A673 (cell line): ENCODE results near the gene SAMD4B. TPM values are rescaled to one million over a fixed set of nuclear protein-coding genes. Genes with fewer than 3 reads are reported as not detected.
"Not testable (repeated sequence)": the region's sequence is repeated elsewhere in the genome, so short reads cannot be mapped to it uniquely, and the experiment has no call there.

Source experiments
- BruUV-seq: library from RNA; stranded (reverse); fragments of 400-500 nt; replicated peaks from 2 replicates; lab custom pipeline; 2021; lab: Mats Ljungman, UMichigan
- CTCF ChIA-PET: fragments of 300-600 bp; sonication (Branson Sonifier 250); formaldehyde crosslinking; loops from one replicate; lab custom pipeline; 2022; ENCODE audit warnings: antibody characterized with exemption; lab: Charles Lee
- POLR2A ChIA-PET: fragments of 300-600 bp; sonication (Branson Sonifier 250); formaldehyde crosslinking; loops from one replicate; lab custom pipeline; 2022; ENCODE audit warnings: antibody characterized with exemption; ENCODE audit not compliant: low non-redundant PET; lab: Charles Lee
- DNase-seq: peaks from one replicate; pipeline ENCODE4 v3.0.0-alpha.2; 2015; ENCODE audit warnings: low spot score
- H3K27ac ChIP-seq: fragments of 200-600 bp; sonication (generic); 2 replicates; pipeline ENCODE4 v1.5.1; 2016; ENCODE audit warnings: mixed run types, low read depth, mild to moderate bottlenecking, mixed read lengths, antibody characterized with exemption, low read length; ENCODE audit not compliant: poor library complexity, severe bottlenecking
- H3K27me3 ChIP-seq: fragments of 200-600 bp; sonication (generic); replicated peaks from 2 replicates; pipeline ENCODE4 v1.6.1; 2017; ENCODE audit warnings: mixed run types, low read depth, mild to moderate bottlenecking, mixed read lengths, antibody characterized with exemption, low read length; ENCODE audit not compliant: insufficient read depth, poor library complexity
- H3K36me3 ChIP-seq: fragments of 200-600 bp; sonication (generic); 2 replicates; pipeline ENCODE4 v1.6.1; 2016; ENCODE audit warnings: mixed run types, mild to moderate bottlenecking, mixed read lengths, antibody characterized with exemption, low read length; ENCODE audit not compliant: insufficient read depth, poor library complexity, severe bottlenecking
- H3K4me1 ChIP-seq: fragments of 200-600 bp; sonication (generic); 2 replicates; pipeline ENCODE4 v1.6.1; 2017; ENCODE audit warnings: mixed run types, mild to moderate bottlenecking, mixed read lengths, antibody characterized with exemption, low read length; ENCODE audit not compliant: insufficient read depth, poor library complexity, severe bottlenecking
- H3K4me3 ChIP-seq: fragments of 200-600 bp; sonication (generic); 2 replicates; pipeline ENCODE4 v1.5.1; 2016; ENCODE audit warnings: low read depth, mixed run types, mild to moderate bottlenecking, mixed read lengths, low read length; ENCODE audit not compliant: poor library complexity, severe bottlenecking
- H3K9me3 ChIP-seq: fragments of 200-600 bp; sonication (generic); 2 replicates; pipeline ENCODE4 v1.6.1; 2016; ENCODE audit warnings: mixed run types, low read depth, mild to moderate bottlenecking, mixed read lengths, antibody characterized with exemption, low read length; ENCODE audit not compliant: poor library complexity, severe bottlenecking
- EZH2 ChIP-seq: fragments of 200-600 bp; sonication (generic); IDR thresholded peaks from 2 replicates; pipeline ENCODE4 v1.6.1; 2017; ENCODE audit warnings: borderline replicate concordance, low read depth, mild to moderate bottlenecking, mixed read lengths, antibody characterized with exemption, low read length; ENCODE audit not compliant: poor library complexity, severe bottlenecking
- intact Hi-C: fragments of 100-400 bp; cut with micrococcal nuclease; formaldehyde crosslinking; loops from one replicate; pipeline ENCODE4 v1.10.0; 2022; ENCODE audit not compliant: unreplicated experiment
- total RNA-seq: library from RNA; stranded (reverse); gene quantifications from 2 replicates; pipeline ENCODE4 v1.2.3, GENCODE V29; 2021
- TF ChIP-seq, protein P1 (sequence below): fragments of 300-800, 200-600 bp; sonication (generic); conservative IDR thresholded peaks from 2 replicates; pipeline ENCODE4 v1.5.1; 2017; ENCODE audit warnings: low read depth, mild to moderate bottlenecking, antibody characterized with exemption, low read length, moderate library complexity, mixed read lengths

Gene SAMD4B
- total RNA-seq, 1 experiment from 2014 or later, result 168 TPM

- Histone ChIP-seq H3K36me3 (no peaks in the 10 kb centered on the region), H3K27ac (no peak overlapping the region), H3K9me3 (no peaks in the 10 kb centered on the region), H3K4me1 (no peaks in the 10 kb centered on the region), H3K4me3 (no peak overlapping the region), H3K27me3 (no peaks in the 10 kb centered on the region)
- no peak for TF ChIP-seq EZH2
- TF ChIP-seq, protein P1, sequence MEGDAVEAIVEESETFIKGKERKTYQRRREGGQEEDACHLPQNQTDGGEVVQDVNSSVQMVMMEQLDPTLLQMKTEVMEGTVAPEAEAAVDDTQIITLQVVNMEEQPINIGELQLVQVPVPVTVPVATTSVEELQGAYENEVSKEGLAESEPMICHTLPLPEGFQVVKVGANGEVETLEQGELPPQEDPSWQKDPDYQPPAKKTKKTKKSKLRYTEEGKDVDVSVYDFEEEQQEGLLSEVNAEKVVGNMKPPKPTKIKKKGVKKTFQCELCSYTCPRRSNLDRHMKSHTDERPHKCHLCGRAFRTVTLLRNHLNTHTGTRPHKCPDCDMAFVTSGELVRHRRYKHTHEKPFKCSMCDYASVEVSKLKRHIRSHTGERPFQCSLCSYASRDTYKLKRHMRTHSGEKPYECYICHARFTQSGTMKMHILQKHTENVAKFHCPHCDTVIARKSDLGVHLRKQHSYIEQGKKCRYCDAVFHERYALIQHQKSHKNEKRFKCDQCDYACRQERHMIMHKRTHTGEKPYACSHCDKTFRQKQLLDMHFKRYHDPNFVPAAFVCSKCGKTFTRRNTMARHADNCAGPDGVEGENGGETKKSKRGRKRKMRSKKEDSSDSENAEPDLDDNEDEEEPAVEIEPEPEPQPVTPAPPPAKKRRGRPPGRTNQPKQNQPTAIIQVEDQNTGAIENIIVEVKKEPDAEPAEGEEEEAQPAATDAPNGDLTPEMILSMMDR, result no peak
- ChIA-PET CTCF (no interaction called here), POLR2A (no interaction called here)
- no peak for DNase-seq
- no TSS peak for BruUV-seq
- intact Hi-C loops, result no loop called here
Measured at GRCh38 chr19:39307822-39308530, 34.2 kb upstream of the SAMD4B start.

GRCh38 chr19:39308531-39309304 is 33.5 kb upstream of the SAMD4B start:
- TF ChIP-seq, protein P1, result no peak
- no peak for TF ChIP-seq EZH2
- H3K4me1 ChIP-seq, result no peaks in the 10 kb centered on the region
- no peaks in the 10 kb centered on the region for H3K27me3 ChIP-seq
- peak; percentile 31 for DNase-seq
- H3K4me3 ChIP-seq, result no peak overlapping the region
- CTCF ChIA-PET, result no interaction called here
- POLR2A ChIA-PET, result no interaction called here
- no peaks in the 10 kb centered on the region for H3K36me3 ChIP-seq
- H3K9me3 ChIP-seq, result no peaks in the 10 kb centered on the region
- no TSS peak for BruUV-seq
- intact Hi-C loops, result no loop called here
- no peak overlapping the region for H3K27ac ChIP-seq

DNA sequence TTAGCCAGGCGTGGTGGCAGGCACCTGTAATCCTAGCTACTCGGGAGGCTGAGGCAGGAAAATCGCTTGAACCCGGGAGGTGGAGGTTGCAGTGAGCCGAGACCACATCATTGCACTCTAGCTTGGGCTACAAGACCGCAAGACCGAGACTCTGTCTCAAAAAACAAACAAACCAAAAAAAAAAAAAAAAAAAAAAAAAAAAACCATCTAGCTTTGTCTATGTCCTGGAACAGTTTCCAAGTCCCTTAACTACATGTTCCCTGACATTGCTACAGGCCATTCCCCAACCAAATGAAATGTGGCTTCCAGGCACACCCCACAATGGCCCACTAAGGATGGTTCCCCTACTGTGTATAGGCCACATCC is 32.9 kb upstream of the SAMD4B start:
- intact Hi-C loops, H3K27ac ChIP-seq, H3K27me3 ChIP-seq, H3K4me3 ChIP-seq, DNase-seq, BruUV-seq, H3K36me3 ChIP-seq, POLR2A ChIA-PET, H3K9me3 ChIP-seq, H3K4me1 ChIP-seq: not testable (repeated sequence)
- CTCF ChIA-PET, result interaction anchor here (0.6 kb wide), 1 partner anchor 196 kb away, joined by 3 read pairs; no protein-coding TSS in a partner anchor
